Right lung (tissue), 10 donors: ENCODE results near the gene PTH. TPM values are rescaled to one million over a fixed set of nuclear protein-coding genes. Genes with fewer than 3 reads are reported as not detected.

Experiments used
- DNase-seq, 2 donors: peaks; one replicate each; pipeline ENCODE4 v3.0.0-alpha.2; 2013
- long read RNA-seq, 8 donors: transcript quantifications; one replicate each; lab custom pipeline, GENCODE V29; 2026
- polyA plus RNA-seq, 5 donors: library from polyadenylated mRNA; unstranded; fragments of 120-200 nt; gene quantifications; one replicate each; pipeline versions ENCODE4 v1.2.1 to v1.2.3, GENCODE V29; 2013; ENCODE audit warnings: inconsistent platforms in 1 of 5, low replicate concordance in 1 of 5; ENCODE audit not compliant: insufficient read length in 5 of 5, insufficient read depth in 1 of 5

The PTH gene
- polyA plus RNA-seq, result under 1 TPM in 1 of 5 donors, not detected in 4; 0.19 TPM
- long read RNA-seq, donor 1, result 0 reads
- long read RNA-seq, donor 2, result 0 reads
- long read RNA-seq, donor 3, partial matches to known transcripts, result 36 of 47 reads
- long read RNA-seq, donor 3, other reads (novel, unspliced or antisense), result 11 of 47 reads
- long read RNA-seq, donor 4, partial matches to known transcripts, result 19 of 19 reads
- long read RNA-seq, donor 4, other reads (novel, unspliced or antisense), result 0 of 19 reads
- long read RNA-seq, donor 5, result 0 reads
- long read RNA-seq, donor 6, result 0 reads
- long read RNA-seq, donor 7, result 0 reads
- long read RNA-seq, donor 8, result 0 reads

DNA sequence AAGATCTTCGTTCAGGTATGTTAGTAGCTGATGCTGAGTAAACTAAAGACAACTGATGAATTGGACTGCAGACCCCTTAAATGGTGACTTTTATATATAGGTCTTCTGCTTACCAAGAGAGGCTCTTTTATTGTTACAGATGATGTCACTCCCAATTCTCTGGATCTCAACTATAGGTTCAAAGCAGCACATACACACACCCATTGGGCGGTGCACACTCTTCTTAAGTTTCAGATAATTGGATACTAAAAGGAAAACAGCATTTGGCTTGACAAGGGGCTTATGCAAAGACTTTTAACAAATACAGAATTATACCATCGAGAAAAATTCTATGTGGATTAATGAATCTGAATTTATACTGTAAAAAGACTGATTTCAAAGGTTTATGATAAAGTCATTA lies at the start of gene PTH:
TSS of gene PTH (minus strand) at position 69 of the 400 bp plus-strand sequence. CDS start 3,142 bp downstream, outside the sequence.
- no peak for DNase-seq

DNA sequence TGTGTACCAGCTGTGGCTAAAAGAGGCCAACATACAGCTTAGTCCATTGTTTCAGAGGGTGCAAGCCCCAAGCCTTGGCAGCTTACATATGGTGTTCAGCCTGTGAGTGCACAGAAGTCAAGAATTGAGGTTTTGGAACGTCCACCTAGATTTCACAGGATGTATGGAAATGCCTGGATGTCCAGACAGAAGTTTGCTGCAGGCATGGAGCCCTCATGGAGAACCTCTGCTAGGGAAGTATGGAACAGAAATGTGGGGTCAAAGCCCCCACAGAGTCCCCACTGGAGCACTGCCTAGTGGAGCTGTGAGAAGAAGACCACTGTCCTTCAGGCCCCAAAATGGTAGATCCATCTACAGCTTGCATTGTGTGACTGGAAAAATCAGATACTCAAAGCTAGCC lies 42.2 kb upstream of the PTH start:
- DNase-seq, result no peak

DNA sequence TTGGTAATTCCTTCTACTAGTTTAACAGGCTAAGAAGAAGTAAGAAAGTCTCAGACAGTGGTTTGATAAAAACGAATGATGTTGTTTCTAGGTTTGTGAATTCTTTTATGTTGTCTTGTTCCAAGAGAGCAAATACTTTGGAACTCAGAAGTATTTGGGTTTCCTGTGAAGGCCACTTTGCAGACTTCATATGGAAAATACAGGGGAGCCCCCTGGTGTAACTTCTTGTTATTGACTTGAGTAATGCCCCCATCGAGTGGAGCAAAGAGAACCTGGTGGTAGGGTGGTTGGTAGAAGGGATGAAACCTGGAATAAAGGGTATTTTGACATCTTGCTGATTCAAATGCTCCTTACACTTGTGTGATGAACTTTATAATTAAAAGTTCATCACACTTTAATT lies 40.0 kb upstream of the PTH start:
- DNase-seq, result no peak

DNA sequence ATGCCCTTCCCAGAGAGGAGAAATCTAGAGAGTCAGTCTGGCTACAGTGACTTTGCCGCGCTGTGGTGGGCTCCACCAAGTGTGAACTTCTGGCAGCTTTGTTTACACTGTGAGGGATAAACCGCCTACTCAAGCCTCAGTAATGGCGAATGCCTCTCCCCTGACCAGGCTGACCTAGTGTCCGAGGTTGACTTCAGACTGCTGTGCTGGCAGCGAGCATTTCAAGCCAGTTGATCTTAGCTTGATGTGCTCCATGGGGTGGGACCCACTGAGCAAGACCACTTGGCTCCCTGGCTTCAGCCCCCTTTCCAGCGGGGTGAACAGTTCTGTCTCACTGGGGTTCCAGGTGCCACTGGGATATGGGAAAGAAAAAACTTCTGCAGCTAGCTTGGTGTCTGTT lies 38.6 kb upstream of the PTH start:
- no peak for DNase-seq

DNA sequence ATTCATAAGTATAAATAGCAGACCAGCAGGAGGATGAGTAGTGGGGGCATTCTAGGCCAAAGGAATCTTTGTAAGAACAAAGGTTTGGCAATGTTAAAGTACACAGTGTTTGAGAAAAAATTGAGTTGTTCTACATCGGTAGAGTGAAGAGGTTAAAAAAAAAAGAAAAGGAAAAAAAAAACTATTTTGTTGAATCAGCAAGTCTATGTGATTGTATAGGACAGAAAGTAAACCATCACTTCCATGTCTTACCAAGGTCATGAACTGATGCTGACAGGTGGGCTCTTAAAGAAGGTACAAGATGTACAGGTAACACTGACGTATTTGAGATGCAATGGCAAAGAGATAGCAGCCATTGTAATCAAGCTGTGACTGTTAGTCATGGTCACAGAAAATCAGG lies 29.5 kb upstream of the PTH start:
- DNase-seq, result no peak

- DNase-seq, result no peak
Observed at GRCh38 chr11:13503393-13503792, 7.6 kb upstream of the PTH start.

DNA sequence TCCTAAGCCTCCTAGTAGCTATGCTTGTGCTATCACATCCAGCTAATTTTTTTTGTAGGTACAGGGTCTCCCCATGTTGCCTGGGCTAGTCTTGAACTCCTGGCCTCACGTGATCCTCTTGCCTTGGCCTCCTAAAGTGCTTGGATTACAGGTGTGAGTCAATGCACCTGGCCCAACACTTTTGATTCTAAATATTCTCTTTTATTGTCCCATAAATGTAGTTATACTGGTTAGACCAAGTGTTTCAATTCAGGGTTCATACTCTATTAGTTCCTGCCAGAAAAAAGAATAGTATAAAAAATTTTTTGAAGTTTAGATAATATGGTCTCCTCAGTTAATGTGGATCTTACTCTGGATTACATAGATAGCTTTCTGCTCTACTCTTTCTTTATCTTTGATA lies 6.7 kb upstream of the PTH start:
- no peak for DNase-seq

GRCh38 chr11:13494051-13494450 lies 1.7 kb downstream of the PTH start:
- DNase-seq, result no peak

GRCh38 chr11:13487661-13488030 lies 8.2 kb downstream of the PTH start:
- no peak for DNase-seq

GRCh38 chr11:13486926-13487660 lies 8.7 kb downstream of the PTH start:
- DNase-seq, result peak in 1 of 2 donors; percentile 6

GRCh38 chr11:13480198-13480597 lies 15.6 kb downstream of the PTH start:
- DNase-seq, result no peak

DNA sequence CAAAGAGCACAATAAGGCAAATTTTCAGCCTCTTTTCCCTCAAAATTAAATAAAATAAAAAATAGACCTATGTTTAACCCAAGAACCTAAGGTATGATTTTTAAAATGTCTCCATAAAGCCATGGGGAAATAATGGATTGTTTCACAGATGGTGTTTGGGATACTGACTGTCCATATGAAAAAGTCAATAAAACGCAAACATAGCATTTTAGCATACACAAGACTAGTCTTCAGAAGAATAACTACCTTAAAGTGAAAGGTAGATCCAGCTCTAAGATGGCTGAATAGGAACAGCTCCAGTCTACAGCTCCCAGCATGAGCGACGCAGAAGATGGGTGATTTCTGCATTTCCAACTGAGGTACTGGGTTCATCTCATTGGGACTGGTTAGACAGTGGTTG lies 16.1 kb downstream of the PTH start:
- DNase-seq, result no peak

GRCh38 chr11:13475091-13475490 lies 20.7 kb downstream of the PTH start:
- no peak for DNase-seq

- DNase-seq, result no peak
Observed at GRCh38 chr11:13473013-13473722, 22.6 kb downstream of the PTH start.

DNA sequence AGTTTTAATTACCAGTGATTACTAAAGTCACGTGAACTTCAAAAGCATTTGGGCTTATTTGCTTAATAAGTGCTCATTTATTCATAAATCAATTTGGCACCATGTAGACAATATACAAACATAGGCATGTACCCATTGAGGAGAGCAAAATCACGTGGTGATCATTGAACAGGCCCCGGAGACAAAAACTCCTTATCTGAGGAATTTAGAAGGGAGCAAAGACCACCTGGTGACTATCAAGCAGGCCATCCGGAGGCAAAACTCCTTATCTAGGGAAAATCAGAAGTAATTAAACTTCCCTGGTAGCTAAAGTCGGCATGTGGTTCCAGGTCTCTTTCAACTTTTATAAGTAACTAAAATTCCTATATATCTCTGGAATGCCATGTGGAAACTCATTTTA lies 27.0 kb downstream of the PTH start:
- DNase-seq, result no peak

DNA sequence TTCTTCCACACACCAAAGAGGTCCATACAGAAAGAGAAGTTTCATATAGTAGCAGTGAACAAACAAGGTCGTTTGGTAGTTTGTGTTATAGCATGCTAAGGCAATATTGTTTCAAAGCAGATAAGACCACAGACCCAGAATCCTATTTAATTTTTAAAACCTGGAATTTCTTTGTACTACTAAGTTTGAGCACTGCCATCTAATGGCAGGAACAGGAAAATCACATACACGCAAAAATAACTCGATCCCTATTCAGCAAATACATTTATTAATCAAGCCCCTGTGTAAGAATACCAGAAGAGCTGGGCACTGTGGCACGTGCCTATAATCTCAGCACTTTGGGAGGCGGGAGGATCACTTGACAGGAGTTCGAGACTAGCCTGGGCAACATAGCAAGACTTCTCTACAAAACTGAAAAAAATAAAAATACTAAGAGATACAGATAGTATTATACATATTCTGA lies 29.9 kb downstream of the PTH start:
- DNase-seq, result no peak

DNA sequence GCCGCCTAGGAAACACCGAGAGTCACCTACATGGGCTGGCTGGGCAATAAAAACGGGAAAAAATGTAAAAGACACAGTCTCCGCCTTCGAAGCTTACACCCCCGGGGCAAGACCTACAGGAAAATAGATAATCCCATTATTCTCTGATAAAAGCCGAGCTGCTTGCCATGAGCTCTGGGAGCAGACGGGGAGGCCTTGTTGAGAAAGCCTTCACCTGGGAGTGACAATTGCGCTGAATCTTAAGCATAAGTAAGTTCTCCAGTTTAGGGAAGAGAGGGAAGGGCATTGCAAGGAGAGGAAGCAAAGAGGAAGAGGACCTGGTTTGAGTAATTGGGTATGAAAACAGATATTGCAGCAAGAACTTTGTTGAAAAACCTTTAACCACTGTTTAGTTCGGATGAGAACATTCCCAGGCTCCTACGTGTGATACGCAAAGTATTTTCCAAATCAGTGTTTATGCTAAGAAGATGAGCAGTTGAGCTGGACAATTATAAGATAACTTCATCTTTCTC lies 32.0 kb downstream of the PTH start:
- DNase-seq, result peak in 1 of 2 donors; percentile 15

DNA sequence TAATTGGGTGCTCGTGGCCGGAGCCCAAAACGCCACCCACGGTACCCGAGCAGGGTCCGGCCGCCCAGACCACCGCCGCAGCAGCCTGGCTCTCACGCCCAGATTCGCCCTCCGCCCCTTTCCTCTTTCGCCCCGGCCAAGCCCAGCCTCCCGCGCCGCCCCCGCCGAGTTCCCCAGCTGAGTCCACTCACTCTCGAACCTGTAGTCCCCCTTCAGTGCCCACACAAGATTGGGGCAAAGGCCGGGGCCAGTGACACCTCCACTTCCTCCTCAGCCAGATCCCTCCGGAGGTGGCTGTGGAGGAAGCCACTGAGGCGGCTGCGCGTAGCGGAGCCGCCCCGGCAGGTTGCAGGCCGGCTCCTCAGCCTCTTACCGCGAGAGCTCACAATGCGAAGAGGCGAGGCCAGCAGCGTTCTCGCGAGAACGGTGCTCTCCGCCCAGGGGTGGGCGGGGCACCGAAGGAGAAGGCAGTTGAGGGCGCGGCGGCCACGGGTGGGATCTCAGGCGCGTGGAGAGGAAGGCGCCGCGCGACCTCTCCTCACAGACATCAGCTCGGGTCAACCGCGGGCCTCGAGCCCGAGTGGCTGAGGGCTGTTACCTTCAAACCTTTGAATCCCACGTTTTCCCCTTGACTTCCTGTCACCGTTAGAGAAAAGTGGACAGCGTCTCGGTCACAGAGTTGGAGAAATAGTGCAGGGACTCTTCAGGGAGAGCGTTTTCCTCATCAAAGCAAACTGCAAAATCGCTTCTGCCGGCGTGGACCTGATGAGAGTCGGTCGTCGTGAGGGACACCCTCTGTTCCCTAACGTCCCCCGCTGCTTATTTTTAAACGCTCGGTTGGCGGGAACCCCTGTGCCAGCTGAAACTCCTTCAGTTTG lies 32.7 kb downstream of the PTH start, which contains the start of gene BTBD10:
TSS of gene BTBD10 (minus strand) at position 322 of the 878 bp plus-strand sequence. CDS start 18,098 bp downstream, outside the sequence.
- DNase-seq, result peak; percentile 96 to 97

DNA sequence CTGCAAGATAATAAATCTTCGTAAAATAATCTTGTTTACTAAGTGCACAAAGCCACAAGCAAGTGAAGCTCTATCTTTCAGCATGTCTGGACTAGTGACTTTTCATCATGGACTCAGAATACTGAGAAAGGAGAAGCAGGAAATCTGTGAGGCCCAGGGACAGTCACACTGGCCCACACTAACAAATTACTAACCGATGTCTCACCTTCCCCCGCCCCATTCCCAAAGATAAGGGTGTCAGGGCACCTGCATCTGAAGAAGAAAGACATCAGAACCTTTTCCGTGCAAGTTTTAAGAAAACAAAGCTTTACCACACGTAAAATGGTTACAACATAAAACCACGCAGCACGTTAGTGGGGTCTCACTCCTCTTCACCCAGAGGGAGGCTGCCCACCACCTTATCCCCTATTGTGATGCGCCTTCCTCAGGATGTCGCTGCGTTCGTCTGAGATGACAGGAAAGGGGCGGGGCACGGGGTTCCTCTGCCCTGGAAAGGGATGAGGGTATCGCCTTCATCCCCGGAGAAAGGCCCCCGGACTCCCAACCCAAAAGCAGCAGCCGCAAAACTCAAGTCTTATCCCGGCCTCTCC lies 33.4 kb downstream of the PTH start:
- DNase-seq, result no peak

DNA sequence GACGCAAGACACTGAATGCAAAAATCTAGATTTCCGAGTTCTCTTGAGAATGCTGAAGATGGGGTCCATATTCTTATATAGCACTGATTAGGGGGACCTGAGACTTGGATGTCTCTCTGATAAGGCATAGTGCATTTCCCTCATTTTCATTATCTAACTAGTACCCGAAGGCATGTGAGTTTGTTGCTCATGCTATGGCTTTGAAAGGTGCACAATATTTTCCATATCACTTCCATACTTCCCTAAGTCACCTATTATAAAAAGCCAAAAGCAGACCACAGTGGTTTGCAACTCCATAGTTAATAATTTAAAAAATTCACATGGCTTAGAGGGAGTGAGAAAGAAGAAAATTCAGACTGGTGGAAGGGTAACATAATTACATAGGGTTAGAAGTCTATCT lies 34.5 kb downstream of the PTH start:
- DNase-seq, result no peak
